GM12873 (cell line): ENCODE data around the gene ANKRD13D.

ENCODE experiments used
- CTCF ChIP-seq: IDR thresholded peaks from 2 replicates; pipeline ENCODE4 v1.5.1; 2012; ENCODE audit warnings: low read depth, mild to moderate bottlenecking, moderate library complexity, low read length, control low read depth; ENCODE audit not compliant: insufficient read depth; ENCODE audit errors: missing control alignments

The ANKRD13D gene

DNA sequence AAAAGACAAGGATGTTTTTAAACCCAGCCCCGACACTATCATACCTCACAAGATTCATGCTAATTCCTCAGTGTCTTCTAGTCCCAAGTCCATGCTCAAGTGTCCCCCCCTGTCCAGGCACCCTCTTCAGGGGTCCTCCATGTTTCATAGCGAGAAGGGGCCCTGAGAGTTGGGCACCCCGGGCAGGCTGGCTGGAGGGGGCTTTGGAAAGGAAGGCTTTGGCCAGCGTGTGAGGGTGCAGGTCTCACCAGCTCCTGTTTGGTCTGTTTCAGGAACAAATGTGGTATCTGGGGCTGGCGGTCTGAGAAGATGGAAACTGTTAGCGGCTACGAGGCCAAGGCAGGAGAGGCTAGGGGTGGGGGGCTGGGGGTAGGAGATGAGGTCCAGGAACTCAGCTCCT, 9.7 kb downstream of the ANKRD13D start:
- TF ChIP-seq CTCF: no peak

GRCh38 chr11:67299471-67300191, 10.5 kb downstream of the ANKRD13D start:
- TF ChIP-seq CTCF: no peak

- TF ChIP-seq CTCF: no peak
These were observed 11.2 kb downstream of the ANKRD13D start for GRCh38 chr11:67300256-67300755.

DNA sequence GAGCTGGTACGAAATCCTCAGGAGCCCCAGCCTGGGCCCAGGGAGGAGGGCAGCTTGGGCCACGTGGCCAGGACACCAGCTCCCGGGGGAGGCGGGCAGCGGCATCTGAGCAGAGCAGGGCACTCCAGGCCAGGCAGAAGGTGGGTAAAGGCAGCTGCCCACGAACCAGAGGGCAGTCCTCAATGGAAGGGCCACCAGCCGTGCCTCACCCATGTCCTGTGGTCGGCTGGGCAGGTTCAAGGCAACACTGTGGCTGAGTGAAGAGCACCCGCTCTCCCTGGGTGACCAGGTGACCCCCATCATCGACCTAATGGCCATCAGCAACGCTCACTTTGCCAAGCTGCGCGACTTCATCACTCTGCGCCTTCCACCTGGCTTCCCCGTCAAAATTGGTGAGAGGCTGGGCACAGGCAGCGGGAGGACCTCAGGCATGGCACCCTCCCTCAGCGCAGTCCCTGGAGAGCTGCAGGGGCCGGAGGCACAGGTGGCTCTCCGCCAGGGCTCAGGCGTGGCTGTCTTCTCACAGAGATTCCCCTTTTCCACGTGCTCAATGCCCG, 11.7 kb downstream of the ANKRD13D start:
- TF ChIP-seq CTCF: no peak

DNA sequence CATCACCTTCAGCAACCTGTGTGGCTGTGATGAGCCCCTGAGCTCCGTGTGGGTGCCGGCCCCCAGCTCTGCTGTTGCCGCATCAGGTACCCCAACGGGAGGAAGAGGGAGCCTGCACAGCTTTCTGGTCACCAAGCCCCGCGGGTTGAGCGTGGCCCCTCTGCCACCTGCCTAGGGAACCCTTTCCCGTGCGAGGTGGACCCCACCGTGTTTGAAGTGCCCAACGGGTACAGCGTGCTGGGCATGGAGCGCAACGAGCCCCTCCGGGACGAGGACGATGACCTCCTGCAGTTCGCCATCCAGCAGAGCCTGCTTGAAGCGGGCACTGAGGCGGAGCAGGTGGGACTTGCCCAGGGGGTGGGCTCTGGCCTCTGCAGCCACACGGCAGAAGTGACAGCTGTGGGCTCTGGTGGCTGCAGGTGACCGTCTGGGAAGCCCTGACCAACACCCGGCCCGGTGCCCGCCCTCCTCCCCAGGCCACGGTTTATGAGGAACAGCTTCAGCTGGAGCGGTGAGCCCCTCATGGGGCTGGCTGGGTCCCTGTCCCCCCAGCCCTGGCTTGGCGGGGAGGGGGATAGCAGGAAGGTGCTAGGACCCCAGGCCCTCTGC, 12.3 kb downstream of the ANKRD13D start:
- no peak for TF ChIP-seq CTCF

DNA sequence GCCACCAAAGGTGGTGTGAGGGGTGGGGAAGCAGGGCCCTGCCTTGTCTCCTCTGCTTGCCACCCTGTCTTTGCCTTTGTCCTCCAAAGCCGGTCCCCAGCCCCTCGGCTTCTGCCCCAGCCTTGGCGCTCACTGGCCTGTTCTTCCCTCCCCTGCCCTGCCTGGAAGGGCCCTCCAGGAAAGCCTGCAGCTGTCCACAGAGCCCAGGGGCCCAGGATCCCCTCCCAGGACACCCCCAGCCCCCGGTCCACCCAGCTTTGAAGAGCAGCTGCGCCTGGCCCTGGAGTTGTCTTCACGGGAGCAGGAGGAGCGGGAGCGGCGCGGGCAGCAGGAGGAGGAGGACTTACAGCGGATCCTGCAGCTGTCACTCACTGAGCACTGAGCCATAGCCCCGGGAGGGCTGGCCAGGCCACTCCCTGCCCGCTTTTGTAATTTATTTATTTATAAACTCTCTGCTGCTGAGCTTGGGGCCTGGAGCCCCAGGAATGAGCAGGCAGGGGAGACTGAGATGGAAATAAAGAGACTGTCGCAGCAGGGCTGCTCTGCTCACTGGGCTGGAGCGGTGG, 12.9 kb downstream of the ANKRD13D start:
- TF ChIP-seq CTCF: no peak

DNA sequence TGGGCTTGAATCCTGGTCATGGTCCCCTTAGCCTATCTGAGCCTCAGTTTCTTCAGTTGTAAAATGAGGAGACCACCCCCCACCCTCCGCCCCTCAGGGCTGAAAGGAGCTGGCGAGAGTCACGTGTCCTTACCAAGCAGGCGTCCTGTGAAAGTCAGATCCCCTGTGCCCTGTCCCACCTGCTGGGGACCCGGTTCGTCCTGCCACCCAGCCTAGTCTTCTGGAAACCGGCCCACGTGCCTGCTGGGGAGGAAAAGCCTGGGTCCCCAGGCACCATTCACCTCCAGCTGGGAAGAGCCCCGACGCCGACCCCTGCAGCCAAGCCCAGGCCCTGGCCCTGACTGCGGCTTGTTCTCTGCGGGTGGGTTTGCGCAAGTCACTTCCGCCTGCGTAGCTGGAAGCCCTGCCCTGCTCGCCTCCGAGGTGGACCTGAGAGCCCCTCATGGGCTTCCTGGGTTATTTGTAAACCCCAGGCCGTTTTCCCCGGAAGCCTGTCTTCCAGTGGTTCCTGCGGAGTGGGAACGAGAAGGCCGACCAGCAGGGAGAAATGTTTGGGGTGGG, 13.5 kb downstream of the ANKRD13D start:
- no peak for TF ChIP-seq CTCF
